Brain microvascular endothelial cell (primary cell): ENCODE measurements around the gene MAML2.

ENCODE experiments used
- DNase-seq: peaks from one replicate; pipeline ENCODE4 v3.0.0-alpha.2; 2020
- H3K27ac ChIP-seq: fragments of 250-450 bp; sonication (Bioruptor Pico); 2 replicates; pipeline ENCODE4 v1.5.1; 2020; ENCODE audit warnings: mild to moderate bottlenecking, moderate library complexity
- H3K27me3 ChIP-seq: fragments of 250-450 bp; sonication (Bioruptor Pico); replicated peaks from 2 replicates; pipeline ENCODE4 v1.5.1; 2020; ENCODE audit warnings: mild to moderate bottlenecking
- H3K36me3 ChIP-seq: fragments of 250-450 bp; sonication (Bioruptor Pico); replicated peaks from 2 replicates; pipeline ENCODE4 v1.5.1; 2020; ENCODE audit warnings: mild to moderate bottlenecking
- H3K4me3 ChIP-seq: 2 replicates; pipeline ENCODE4 v1.5.1; 2011; ENCODE audit warnings: low read depth, mild to moderate bottlenecking, control low read depth, low read length, moderate library complexity
- CTCF ChIP-seq: IDR thresholded peaks from 2 replicates; pipeline ENCODE4 v1.5.1; 2011; ENCODE audit warnings: low read depth, mild to moderate bottlenecking, moderate library complexity, low read length, control low read depth, inconsistent platforms; ENCODE audit errors: missing control alignments
- in situ Hi-C: cut with HindIII; loops from 2 replicates; pipeline ENCODE4 v1.10.0; 2017; ENCODE audit warnings: low sequenced_read_pairs, low pct_ligation_motif_present

The MAML2 gene

GRCh38 chr11:95975343-95975742 lies 367.7 kb downstream of the MAML2 start:
- TF ChIP-seq CTCF, result no peak
- Histone ChIP-seq H3K27me3 (no peaks in the 10 kb centered on the region), H3K27ac (no peak overlapping the region), H3K4me3 (no peak overlapping the region), H3K36me3 (peaks cover 11% of the 10 kb centered on the region)
- in situ Hi-C loops, result no loop called here
- no peak for DNase-seq

- in situ Hi-C loops, result no loop called here
- no peak for TF ChIP-seq CTCF
- Histone ChIP-seq H3K27ac (no peak overlapping the region), H3K36me3 (no peaks in the 10 kb centered on the region), H3K4me3 (no peak overlapping the region), H3K27me3 (no peaks in the 10 kb centered on the region)
- DNase-seq, result no peak
Measured at GRCh38 chr11:95972060-95972459, 370.9 kb downstream of the MAML2 start.

GRCh38 chr11:95968585-95968984 lies 374.4 kb downstream of the MAML2 start:
- H3K36me3 ChIP-seq, result no peaks in the 10 kb centered on the region
- no peak for DNase-seq
- in situ Hi-C loops, result no loop called here
- TF ChIP-seq CTCF, result peak; percentile 63
- H3K27ac ChIP-seq, result no peak overlapping the region
- no peaks in the 10 kb centered on the region for H3K27me3 ChIP-seq
- no peak overlapping the region for H3K4me3 ChIP-seq

GRCh38 chr11:95964281-95964680 lies 378.7 kb downstream of the MAML2 start:
- H3K27ac ChIP-seq, result no peak overlapping the region
- H3K36me3 ChIP-seq, result no peaks in the 10 kb centered on the region
- H3K4me3 ChIP-seq, result no peak overlapping the region
- no peak for TF ChIP-seq CTCF
- in situ Hi-C loops, result no loop called here
- DNase-seq, result no peak
- H3K27me3 ChIP-seq, result no peaks in the 10 kb centered on the region

GRCh38 chr11:95961758-95962157 lies 381.2 kb downstream of the MAML2 start:
- H3K4me3 ChIP-seq, result no peak overlapping the region
- DNase-seq, result no peak
- H3K27me3 ChIP-seq, result no peaks in the 10 kb centered on the region
- in situ Hi-C loops, result no loop called here
- no peak for TF ChIP-seq CTCF
- H3K36me3 ChIP-seq, result no peaks in the 10 kb centered on the region
- no peak overlapping the region for H3K27ac ChIP-seq

- no peak overlapping the region for H3K27ac ChIP-seq
- no peak overlapping the region for H3K4me3 ChIP-seq
- no peak for DNase-seq
- TF ChIP-seq CTCF, result no peak
- no peaks in the 10 kb centered on the region for H3K36me3 ChIP-seq
- no peaks in the 10 kb centered on the region for H3K27me3 ChIP-seq
- in situ Hi-C loops, result no loop called here
Measured at GRCh38 chr11:95950905-95951304, 392.1 kb downstream of the MAML2 start.
